Prostate gland (tissue), 2 donors: ENCODE data around the gene PALLD. TPM values are rescaled to one million over a fixed set of nuclear protein-coding genes. Genes with fewer than 3 reads are reported as not detected.

Experiments used
- DNase-seq: peaks from one replicate; pipeline ENCODE4 v3.0.0-alpha.2; 2019; ENCODE audit warnings: low spot score
- H3K27ac ChIP-seq, 2 donors: fragments of 200-600 bp; sonication (generic); 2 replicates each; pipeline ENCODE4 v1.5.1; 2017 to 2019
- H3K27me3 ChIP-seq: fragments of 200-600 bp; sonication (generic); replicated peaks from 2 replicates; pipeline ENCODE4 v1.5.1; 2019; ENCODE audit not compliant: insufficient read depth
- H3K36me3 ChIP-seq, 2 donors: fragments of 200-600 bp; sonication (generic); 1 replicate in 1 of 2; 2 replicates in 1 of 2; pipeline versions ENCODE4 v1.5.1 to v1.8.1; 2017 to 2019
- H3K4me1 ChIP-seq: fragments of 200-600 bp; sonication (generic); replicated peaks from 2 replicates; pipeline ENCODE4 v1.5.1; 2019
- H3K4me3 ChIP-seq, 2 donors: fragments of 200-600 bp; sonication (generic); 2 replicates each; pipeline ENCODE4 v1.5.1; 2017 to 2019
- H3K9me3 ChIP-seq: fragments of 200-600 bp; sonication (generic); 2 replicates; pipeline ENCODE4 v1.5.1; 2017
- POLR2A ChIP-seq: fragments of 450-650 bp; IDR thresholded peaks from one replicate; pipeline ENCODE4 v1.6.1; 2016; ENCODE audit warnings: antibody characterized with exemption, mild to moderate bottlenecking
- POLR2AphosphoS5 ChIP-seq: sonication (generic); formaldehyde crosslinking; IDR thresholded peaks from one replicate; pipeline ENCODE4 v1.6.1; 2017; ENCODE audit warnings: antibody characterized with exemption
- WGBS: methylation state at CpG from one replicate; pipeline ENCODE4 v1.1.5; 2018; 5-methylcytosine and 5-hydroxymethylcytosine counted together
- intact Hi-C: fragments of 100-400 bp; cut with DNase I; formaldehyde crosslinking; loops from one replicate; pipeline ENCODE4 v1.14.2; 2022
- total RNA-seq, 2 donors: library from RNA; depleted of rRNA; stranded (reverse); fragments of >200 nt; gene quantifications; one replicate each; pipeline ENCODE4 v1.1.0, GENCODE V29; 2016
- TF ChIP-seq, protein P1 (sequence below), 4 experiments: fragments of 200-600 bp in 2 of 4; fragments of 450-650 bp in 2 of 4; sonication (generic) in 2 of 4; IDR thresholded peaks; 1 replicate in 3 of 4; 2 replicates in 1 of 4; pipeline ENCODE4 v1.5.1; 2016 to 2019; ENCODE audit warnings: antibody characterized with exemption in 4 of 4, mild to moderate bottlenecking in 2 of 4, moderate library complexity in 2 of 4

Gene PALLD
- total RNA-seq, 2 donors from 2014 or later, result 252 TPM

DNA sequence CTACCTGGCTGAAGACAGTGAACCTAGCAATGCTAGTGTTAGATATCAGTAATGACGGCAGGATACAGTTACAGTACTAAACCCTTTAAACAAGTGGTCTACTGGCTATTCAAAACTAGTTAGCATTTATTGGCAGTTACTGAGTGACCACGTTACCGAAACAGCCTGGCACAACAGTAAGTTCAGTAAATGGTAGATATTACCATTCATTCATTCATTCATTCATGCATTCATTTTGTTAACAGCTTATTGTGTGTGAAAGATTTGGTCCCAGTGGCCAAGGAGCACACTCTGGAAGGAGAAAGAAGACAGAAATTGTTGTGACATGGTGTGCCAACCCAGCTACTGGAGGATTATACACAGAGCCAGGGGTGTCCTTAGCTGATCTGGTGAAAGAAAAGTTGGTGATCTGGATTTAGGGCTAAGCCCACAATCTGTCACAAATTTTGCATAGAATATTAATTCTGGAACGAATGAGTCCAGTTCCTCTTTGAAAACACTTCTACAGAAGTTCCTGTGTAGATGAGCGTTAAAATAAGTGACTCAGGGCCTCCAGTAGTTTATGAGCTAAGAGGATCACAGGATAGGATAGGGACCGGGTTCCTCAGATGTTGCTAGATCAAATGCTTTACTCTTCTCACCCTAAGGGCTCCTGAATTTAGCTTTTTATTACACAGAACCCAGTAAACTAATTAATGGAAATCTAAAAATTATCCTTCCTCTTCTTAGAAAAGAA, 334.1 kb downstream of the PALLD start:
- Histone ChIP-seq H3K4me1 (no peaks in the 10 kb centered on the region), H3K36me3 (no peaks in the 10 kb centered on the region), H3K27me3 (no peaks in the 10 kb centered on the region), H3K9me3 (no peaks in the 10 kb centered on the region), H3K4me3 (no peak overlapping the region), H3K27ac (peak overlapping the region; percentile 92 to 95)
- no peak for DNase-seq
- 46% methylated on average over 6 of the region's 6 CpGs for WGBS
- no peak for TF ChIP-seq POLR2AphosphoS5
- no peak for TF ChIP-seq POLR2A
- TF ChIP-seq, protein P1, sequence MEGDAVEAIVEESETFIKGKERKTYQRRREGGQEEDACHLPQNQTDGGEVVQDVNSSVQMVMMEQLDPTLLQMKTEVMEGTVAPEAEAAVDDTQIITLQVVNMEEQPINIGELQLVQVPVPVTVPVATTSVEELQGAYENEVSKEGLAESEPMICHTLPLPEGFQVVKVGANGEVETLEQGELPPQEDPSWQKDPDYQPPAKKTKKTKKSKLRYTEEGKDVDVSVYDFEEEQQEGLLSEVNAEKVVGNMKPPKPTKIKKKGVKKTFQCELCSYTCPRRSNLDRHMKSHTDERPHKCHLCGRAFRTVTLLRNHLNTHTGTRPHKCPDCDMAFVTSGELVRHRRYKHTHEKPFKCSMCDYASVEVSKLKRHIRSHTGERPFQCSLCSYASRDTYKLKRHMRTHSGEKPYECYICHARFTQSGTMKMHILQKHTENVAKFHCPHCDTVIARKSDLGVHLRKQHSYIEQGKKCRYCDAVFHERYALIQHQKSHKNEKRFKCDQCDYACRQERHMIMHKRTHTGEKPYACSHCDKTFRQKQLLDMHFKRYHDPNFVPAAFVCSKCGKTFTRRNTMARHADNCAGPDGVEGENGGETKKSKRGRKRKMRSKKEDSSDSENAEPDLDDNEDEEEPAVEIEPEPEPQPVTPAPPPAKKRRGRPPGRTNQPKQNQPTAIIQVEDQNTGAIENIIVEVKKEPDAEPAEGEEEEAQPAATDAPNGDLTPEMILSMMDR (IDR thresholded peaks at IDR 0.05), result no peak
- intact Hi-C loops, result no loop called here

GRCh38 chr4:168831585-168831918, 334.7 kb downstream of the PALLD start:
- Histone ChIP-seq H3K27ac (peak overlapping the region; percentile 92 to 95), H3K9me3 (no peaks in the 10 kb centered on the region), H3K27me3 (no peaks in the 10 kb centered on the region), H3K36me3 (no peaks in the 10 kb centered on the region), H3K4me3 (peak overlapping the region; percentile 59 to 80), H3K4me1 (no peaks in the 10 kb centered on the region)
- TF ChIP-seq POLR2A, result no peak
- TF ChIP-seq, protein P1 (IDR thresholded peaks at IDR 0.05), result no peak
- TF ChIP-seq POLR2AphosphoS5, result no peak
- 2% methylated on average over 14 of the region's 14 CpGs for WGBS
- no peak for DNase-seq
- intact Hi-C loops, result no loop called here

- H3K9me3 ChIP-seq, result no peaks in the 10 kb centered on the region
- WGBS, result under 1% methylated on average over 64 of the region's 68 CpGs
Observed at GRCh38 chr4:168831919-168832762, 335.3 kb downstream of the PALLD start.

GRCh38 chr4:168832763-168833575, 336.1 kb downstream of the PALLD start:
- TF ChIP-seq, protein P1 (IDR thresholded peaks at IDR 0.05), result no peak
- TF ChIP-seq POLR2AphosphoS5, result peak; percentile 23
- Histone ChIP-seq H3K36me3 (no peaks in the 10 kb centered on the region), H3K27ac (peak overlapping the region; percentile 92 to 95), H3K9me3 (no peaks in the 10 kb centered on the region), H3K27me3 (no peaks in the 10 kb centered on the region), H3K4me1 (no peaks in the 10 kb centered on the region), H3K4me3 (peak overlapping the region; percentile 59 to 80)
- WGBS, result 2% methylated on average over 59 of the region's 59 CpGs
- DNase-seq, result peak; percentile 25
- intact Hi-C loops, result loop anchor here (1.0 kb wide), 1 partner anchor 17 kb away; no protein-coding TSS in a partner anchor

More at GRCh38 chr4:168831919-168832762, 335.3 kb downstream of the PALLD start:
- Histone ChIP-seq H3K4me1 (no peaks in the 10 kb centered on the region), H3K27me3 (no peaks in the 10 kb centered on the region), H3K36me3 (no peaks in the 10 kb centered on the region), H3K4me3 (peak overlapping the region; percentile 59 to 80), H3K27ac (peak overlapping the region; percentile 92 to 95)
- intact Hi-C loops, result loop anchor here (1.0 kb wide), 1 partner anchor 16 kb away; no protein-coding TSS in a partner anchor
- DNase-seq, result peak; percentile 84
- peak; percentile 90 for TF ChIP-seq POLR2AphosphoS5
- TF ChIP-seq, protein P1 (IDR thresholded peaks at IDR 0.05), result peak in 1 of 4 experiments; percentile 7
- TF ChIP-seq POLR2A, result peak; percentile 94
